Activated CD4-positive, alpha-beta T cell treated with anti-CD3 and anti-CD28 coated beads, Interleukin-2, amount 10 ng/mL, durations not matched to agents 7 days and 5 days (primary cell): Measurements from ENCODE around the gene FRAS1. TPM values are rescaled to one million over a fixed set of nuclear protein-coding genes. Genes with fewer than 3 reads are reported as not detected.
A peak's percentile ranks its signal among the peaks of the same experiment; 100 is the strongest.

Experiments used
- CTCF ChIA-PET: fragments of 350-600 bp; sonication (Branson Sonifier 250); formaldehyde crosslinking; loops from one replicate; lab custom pipeline; 2021; ENCODE audit warnings: antibody characterized with exemption; lab: Charles Lee
- POLR2A ChIA-PET: fragments of 350-600 bp; sonication (Branson Sonifier 250); formaldehyde crosslinking; loops from one replicate; lab custom pipeline; 2021; ENCODE audit warnings: antibody characterized with exemption; lab: Charles Lee
- DNase-seq: peaks from one replicate; pipeline ENCODE4 v3.0.0-alpha.2; 2020
- H3K27ac Mint-ChIP-seq: one replicate; pipeline ENCODE4 v1.8.0; 2021; ENCODE audit warnings: mild to moderate bottlenecking, moderate library complexity, mixed read lengths
- H3K27me3 Mint-ChIP-seq: one replicate; pipeline ENCODE4 v1.8.0; 2021; ENCODE audit warnings: mixed read lengths
- H3K36me3 Mint-ChIP-seq: one replicate; pipeline ENCODE4 v1.8.0; 2021; ENCODE audit warnings: low read depth, mixed read lengths
- H3K4me1 Mint-ChIP-seq: one replicate; pipeline ENCODE4 v1.8.0; 2021; ENCODE audit warnings: mixed read lengths
- H3K4me3 Mint-ChIP-seq: one replicate; pipeline ENCODE4 v1.8.0; 2021; ENCODE audit warnings: mild to moderate bottlenecking, moderate library complexity, mixed read lengths
- H3K9me3 Mint-ChIP-seq: one replicate; pipeline ENCODE4 v1.8.0; 2021; ENCODE audit warnings: mixed read lengths
- total RNA-seq, 2 experiments: library from RNA; stranded (reverse); gene quantifications; one replicate each; pipeline ENCODE4 v1.2.3, GENCODE V29; 2021

The FRAS1 gene
- total RNA-seq, 2 experiments from 2014 or later: not detected

DNA sequence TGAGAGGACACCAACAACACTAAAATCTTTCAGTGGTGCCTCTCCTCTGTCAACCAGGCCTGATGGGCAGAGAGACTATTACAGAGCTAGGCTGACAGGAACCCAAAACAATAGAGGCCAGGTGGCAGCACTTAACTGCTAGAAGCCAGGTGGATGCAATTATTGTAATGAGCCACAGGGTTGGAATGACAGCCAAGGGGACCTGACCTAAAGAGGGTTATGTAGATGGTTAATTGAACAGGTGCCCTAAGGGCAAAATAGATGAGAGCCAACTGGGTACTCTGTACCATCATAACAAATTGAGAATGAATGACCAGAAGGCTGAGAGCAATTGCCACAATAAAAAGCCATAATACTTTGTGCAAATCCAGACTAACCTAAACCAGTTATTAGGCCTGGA is 24.7 kb upstream of the FRAS1 start:
- H3K27ac Mint-ChIP-seq: no peak overlapping the region
- POLR2A ChIA-PET: no interaction called here
- H3K27me3 Mint-ChIP-seq: peaks cover 9% of the 10 kb centered on the region
- H3K4me1 Mint-ChIP-seq: no peaks in the 10 kb centered on the region
- no peaks in the 10 kb centered on the region for H3K36me3 Mint-ChIP-seq
- no peak for DNase-seq
- no peaks in the 10 kb centered on the region for H3K9me3 Mint-ChIP-seq
- H3K4me3 Mint-ChIP-seq: no peak overlapping the region
- CTCF ChIA-PET: no interaction called here

- H3K9me3 Mint-ChIP-seq: no peaks in the 10 kb centered on the region
- DNase-seq: no peak
- no peaks in the 10 kb centered on the region for H3K4me1 Mint-ChIP-seq
- no peak overlapping the region for H3K27ac Mint-ChIP-seq
- no peaks in the 10 kb centered on the region for H3K36me3 Mint-ChIP-seq
- ChIA-PET CTCF (no interaction called here), POLR2A (no interaction called here)
- H3K27me3 Mint-ChIP-seq: peaks cover 9% of the 10 kb centered on the region
- H3K4me3 Mint-ChIP-seq: no peak overlapping the region
Measured at GRCh38 chr4:78032929-78033328, 24.2 kb upstream of the FRAS1 start.

GRCh38 chr4:78033861-78034260 is 23.3 kb upstream of the FRAS1 start:
- Mint-ChIP-seq H3K4me3 (no peak overlapping the region), H3K36me3 (no peaks in the 10 kb centered on the region), H3K27ac (no peak overlapping the region), H3K9me3 (no peaks in the 10 kb centered on the region), H3K27me3 (peaks cover 9% of the 10 kb centered on the region), H3K4me1 (no peaks in the 10 kb centered on the region)
- CTCF ChIA-PET: no interaction called here
- POLR2A ChIA-PET: no interaction called here
- DNase-seq: no peak

DNA sequence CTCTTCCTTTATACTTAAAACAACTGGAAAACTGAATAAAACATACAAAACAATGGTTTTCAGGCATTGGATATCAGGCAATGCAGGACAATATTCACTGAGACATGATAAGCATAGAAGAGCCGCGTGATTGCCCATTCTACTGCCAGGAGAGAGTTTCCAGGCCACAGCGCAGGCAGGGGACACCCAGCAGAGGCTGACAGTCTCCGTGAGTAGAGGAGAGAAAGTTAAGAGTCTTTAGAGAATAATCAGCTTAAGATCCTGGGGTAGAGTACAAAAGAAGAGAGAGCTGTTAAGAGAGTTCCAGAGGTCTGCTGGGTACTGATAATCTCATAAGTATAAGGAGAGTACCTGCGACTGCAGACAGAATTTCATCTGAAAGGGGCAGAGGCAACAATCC is 18.4 kb upstream of the FRAS1 start:
- ChIA-PET POLR2A (no interaction called here), CTCF (no interaction called here)
- DNase-seq: no peak
- Mint-ChIP-seq H3K27me3 (peaks cover 4% of the 10 kb centered on the region), H3K4me3 (no peak overlapping the region), H3K4me1 (no peaks in the 10 kb centered on the region), H3K9me3 (no peaks in the 10 kb centered on the region), H3K36me3 (no peaks in the 10 kb centered on the region), H3K27ac (no peak overlapping the region)

- H3K27me3 Mint-ChIP-seq: peaks cover 4% of the 10 kb centered on the region
- H3K27ac Mint-ChIP-seq: no peak overlapping the region
- H3K4me1 Mint-ChIP-seq: no peaks in the 10 kb centered on the region
- ChIA-PET POLR2A (no interaction called here), CTCF (no interaction called here)
- DNase-seq: no peak
- H3K36me3 Mint-ChIP-seq: no peaks in the 10 kb centered on the region
- H3K9me3 Mint-ChIP-seq: no peaks in the 10 kb centered on the region
- H3K4me3 Mint-ChIP-seq: no peak overlapping the region
Measured at GRCh38 chr4:78039678-78040077, 17.4 kb upstream of the FRAS1 start.

DNA sequence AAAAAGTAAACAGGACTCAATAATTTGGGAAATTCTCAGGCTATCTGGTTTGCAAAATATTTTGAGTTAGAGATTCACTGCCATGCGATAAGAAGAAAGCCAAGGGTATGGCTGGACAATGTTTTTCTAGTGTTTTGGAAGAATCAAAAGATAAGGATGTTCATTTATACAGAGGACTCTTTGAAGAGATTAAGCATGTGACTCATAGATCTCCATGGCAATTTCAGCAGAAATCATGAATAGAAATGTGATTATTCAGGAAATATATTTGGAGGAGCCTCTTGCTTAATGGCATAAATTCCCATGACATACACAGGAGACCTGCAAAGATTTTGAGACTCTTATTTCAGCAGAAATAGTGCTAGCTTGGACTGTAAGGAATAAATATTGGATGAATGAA is 16.7 kb upstream of the FRAS1 start:
- ChIA-PET CTCF (no interaction called here), POLR2A (no interaction called here)
- DNase-seq: no peak
- H3K36me3 Mint-ChIP-seq: no peaks in the 10 kb centered on the region
- no peak overlapping the region for H3K27ac Mint-ChIP-seq
- H3K4me1 Mint-ChIP-seq: no peaks in the 10 kb centered on the region
- no peak overlapping the region for H3K4me3 Mint-ChIP-seq
- H3K9me3 Mint-ChIP-seq: no peaks in the 10 kb centered on the region
- H3K27me3 Mint-ChIP-seq: peaks cover 4% of the 10 kb centered on the region

DNA sequence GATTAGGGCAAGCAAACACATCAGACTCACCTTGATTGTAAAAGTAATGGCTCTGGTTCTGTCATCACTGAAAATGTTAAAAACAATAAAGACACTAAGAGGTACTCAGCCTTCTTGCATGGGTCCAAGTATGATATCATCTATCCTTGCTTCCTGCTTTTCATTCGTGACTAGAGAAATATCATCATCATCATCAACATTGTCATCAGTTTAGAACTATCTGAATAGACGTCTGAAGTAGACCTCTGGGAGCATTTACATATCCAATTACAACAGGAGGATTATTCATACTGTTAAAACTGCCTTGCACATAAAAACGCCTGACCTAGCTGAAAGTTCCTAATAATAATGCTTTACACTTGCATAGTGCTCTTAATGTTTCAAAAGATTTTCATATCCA is 9.8 kb upstream of the FRAS1 start:
- ChIA-PET POLR2A (no interaction called here), CTCF (no interaction called here)
- no peak for DNase-seq
- Mint-ChIP-seq H3K4me3 (no peak overlapping the region), H3K27me3 (peaks cover 12% of the 10 kb centered on the region), H3K27ac (no peak overlapping the region), H3K9me3 (no peaks in the 10 kb centered on the region), H3K36me3 (no peaks in the 10 kb centered on the region), H3K4me1 (no peaks in the 10 kb centered on the region)

DNA sequence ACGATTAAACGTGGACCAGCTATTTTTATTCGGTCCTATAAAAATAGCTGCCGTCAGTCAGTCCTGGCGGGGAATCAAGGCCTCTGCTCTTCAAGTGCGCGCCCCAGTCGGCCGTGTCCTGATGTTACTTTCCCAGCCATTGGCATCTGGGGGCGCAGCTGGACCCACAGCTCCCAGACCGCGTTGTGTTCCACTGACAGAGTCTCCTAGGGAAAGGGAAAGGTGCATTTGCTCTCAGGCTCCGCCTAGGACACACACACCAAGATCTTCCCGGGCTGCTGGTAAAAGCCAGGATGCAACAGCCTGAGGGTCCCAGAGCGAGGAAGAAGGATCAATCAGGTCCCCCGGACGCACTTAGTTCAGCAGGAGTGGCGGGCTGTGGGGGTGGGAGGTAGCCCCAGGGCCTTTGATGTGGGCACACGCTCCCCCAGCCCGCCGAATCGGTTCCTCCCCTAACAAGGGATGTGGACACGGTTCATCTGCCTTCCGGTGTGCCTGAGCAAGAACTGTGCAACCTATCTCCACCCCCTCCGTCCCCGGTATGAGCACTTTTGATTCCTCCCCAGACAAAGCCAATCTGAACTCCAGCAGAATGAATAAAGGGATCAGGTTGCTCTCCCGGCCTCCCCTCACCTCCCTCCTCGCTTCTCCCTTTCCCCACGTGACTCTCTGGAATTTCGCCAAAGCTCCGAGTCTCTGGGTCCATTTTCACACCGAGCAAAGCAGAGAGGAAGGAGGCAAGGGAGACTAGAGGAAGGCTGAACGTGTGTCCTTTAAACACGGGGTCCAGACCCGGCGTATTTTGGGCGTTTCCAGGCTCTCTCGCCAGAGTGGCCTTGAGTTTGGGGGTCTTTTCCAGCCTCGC is 626 bp upstream of the FRAS1 start:
- ChIA-PET CTCF (no interaction called here), POLR2A (no interaction called here)
- H3K9me3 Mint-ChIP-seq: no peaks in the 10 kb centered on the region
- H3K36me3 Mint-ChIP-seq: no peaks in the 10 kb centered on the region
- H3K4me1 Mint-ChIP-seq: peaks cover 29% of the 10 kb centered on the region
- DNase-seq: peak; percentile 46
- peaks cover 67% of the 10 kb centered on the region for H3K27me3 Mint-ChIP-seq
- H3K27ac Mint-ChIP-seq: no peak overlapping the region
- peak overlapping the region; percentile 82 for H3K4me3 Mint-ChIP-seq

DNA sequence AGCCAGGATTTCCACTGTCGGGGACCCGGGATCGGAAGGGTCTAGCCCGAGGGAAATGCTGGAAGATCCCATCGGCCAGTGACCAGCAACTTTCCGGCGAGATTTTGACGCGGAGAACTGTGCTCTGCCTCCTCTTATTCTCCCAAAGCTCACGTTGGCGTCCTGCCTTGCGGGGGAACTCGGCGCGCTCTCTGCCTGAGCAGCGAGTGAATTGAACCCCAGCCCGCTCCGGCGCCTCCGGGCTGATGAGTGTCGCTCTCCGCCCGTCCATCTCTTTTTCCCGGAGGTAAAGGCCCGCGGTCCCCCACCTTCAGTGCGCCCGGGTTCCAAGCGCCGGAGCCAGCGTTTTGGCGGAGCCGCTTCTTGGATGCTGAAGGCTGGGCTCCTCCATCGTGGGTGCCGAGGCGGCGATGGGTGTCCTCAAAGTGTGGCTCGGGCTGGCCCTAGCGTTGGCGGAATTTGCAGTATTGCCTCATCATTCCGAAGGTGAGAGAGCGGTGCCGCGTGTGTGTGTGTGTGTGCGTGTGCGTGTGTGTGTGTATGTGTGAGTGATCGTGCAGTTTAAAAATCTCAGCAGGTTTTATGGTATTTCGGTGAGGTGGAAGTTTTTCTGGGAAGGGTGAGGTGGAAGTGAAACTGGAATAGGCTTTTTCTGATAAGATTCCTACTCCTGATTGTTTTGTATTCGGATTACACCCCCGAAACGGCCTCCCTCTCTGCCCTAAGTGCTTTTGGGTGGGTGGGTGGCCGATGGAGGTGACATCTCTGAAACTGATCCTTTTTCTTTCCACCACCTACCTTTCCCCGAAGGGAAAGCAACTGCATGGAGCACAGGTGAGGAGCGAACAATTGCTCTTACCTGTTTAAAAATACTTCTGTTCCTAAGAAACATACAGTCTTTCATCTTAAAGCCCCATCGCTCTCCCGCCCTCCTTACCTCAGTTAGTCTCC is 752 bp downstream of the FRAS1 start:
- H3K4me1 Mint-ChIP-seq: peaks cover 29% of the 10 kb centered on the region
- no peaks in the 10 kb centered on the region for H3K9me3 Mint-ChIP-seq
- H3K36me3 Mint-ChIP-seq: no peaks in the 10 kb centered on the region
- DNase-seq: peak; percentile 13
- peak overlapping the region; percentile 71 for H3K27ac Mint-ChIP-seq
- ChIA-PET CTCF (no interaction called here), POLR2A (no interaction called here)
- H3K4me3 Mint-ChIP-seq: peak overlapping the region; percentile 82
- peaks cover 69% of the 10 kb centered on the region for H3K27me3 Mint-ChIP-seq

DNA sequence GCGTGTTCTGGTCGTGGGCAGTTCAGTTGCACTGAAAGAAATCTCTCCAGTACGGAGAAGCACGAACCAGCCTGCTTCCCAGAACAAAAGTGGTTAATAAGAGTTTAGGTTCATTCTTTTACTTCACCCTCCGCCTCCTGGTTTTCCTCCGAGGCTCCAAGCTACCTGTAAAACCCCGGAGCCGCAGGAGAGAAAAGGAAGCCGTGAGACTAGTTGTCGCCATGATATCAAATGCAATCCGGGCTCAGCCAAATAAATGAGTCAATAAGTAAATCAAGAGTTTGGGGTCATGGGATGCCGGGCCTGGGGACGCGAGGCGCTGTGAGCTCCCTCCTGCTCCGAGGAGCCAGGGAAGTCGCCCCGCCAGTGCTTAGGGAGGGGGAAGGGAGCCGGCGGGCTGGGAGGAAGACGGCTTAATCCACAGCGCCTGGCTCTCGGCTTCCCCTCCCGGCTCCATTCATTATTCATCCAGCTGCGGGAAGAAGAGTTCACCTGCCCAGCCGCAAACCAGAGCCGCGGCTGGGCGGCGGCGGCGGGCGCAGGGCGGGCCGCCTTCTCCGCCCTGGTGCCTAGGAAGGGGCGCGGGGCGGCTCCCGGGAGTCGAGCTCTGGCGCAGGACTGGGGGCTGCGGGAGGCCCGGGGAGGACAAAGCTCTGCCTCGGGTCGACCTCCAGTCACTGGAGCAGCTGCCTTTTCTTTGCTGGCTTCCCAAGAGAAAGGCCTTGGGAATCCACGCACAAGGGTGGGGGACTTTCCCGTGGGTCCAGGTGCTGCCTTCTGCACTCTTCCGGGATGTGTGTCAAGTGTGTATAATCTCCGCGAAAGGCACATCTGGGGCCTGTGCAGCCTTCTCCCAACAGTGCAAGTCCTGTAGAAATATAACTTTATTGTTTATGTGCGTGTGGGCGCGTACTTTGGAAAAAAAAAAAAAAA is 1.7 kb downstream of the FRAS1 start:
- Mint-ChIP-seq H3K36me3 (no peaks in the 10 kb centered on the region), H3K4me1 (peaks cover 29% of the 10 kb centered on the region), H3K27ac (no peak overlapping the region), H3K9me3 (no peaks in the 10 kb centered on the region), H3K4me3 (peak overlapping the region; percentile 82), H3K27me3 (peaks cover 70% of the 10 kb centered on the region)
- CTCF ChIA-PET: interaction anchor here (0.6 to 0.9 kb wide), 5 partner anchors 22 to 432 kb away, joined by 3 to 4 read pairs (median 3); no protein-coding TSS in a partner anchor
- DNase-seq: no peak
- POLR2A ChIA-PET: interaction anchor here (0.6 kb wide), 1 partner anchor 178 kb away, joined by 3 read pairs; no protein-coding TSS in a partner anchor

- no peak overlapping the region for H3K27ac Mint-ChIP-seq
- ChIA-PET POLR2A (interaction anchor here (0.6 kb wide), 1 partner anchor 178 kb away, joined by 3 read pairs; no protein-coding TSS in a partner anchor), CTCF (interaction anchor here (0.6 to 0.9 kb wide), 4 partner anchors 21 to 411 kb away, joined by 3 to 4 read pairs (median 4); no protein-coding TSS in a partner anchor)
- peaks cover 29% of the 10 kb centered on the region for H3K4me1 Mint-ChIP-seq
- peak; percentile 23 for DNase-seq
- no peaks in the 10 kb centered on the region for H3K9me3 Mint-ChIP-seq
- no peaks in the 10 kb centered on the region for H3K36me3 Mint-ChIP-seq
- peaks cover 73% of the 10 kb centered on the region for H3K27me3 Mint-ChIP-seq
- peak overlapping the region; percentile 54 for H3K4me3 Mint-ChIP-seq
Measured at GRCh38 chr4:78059524-78059889, 2.4 kb downstream of the FRAS1 start.

GRCh38 chr4:78059938-78060337 is 2.8 kb downstream of the FRAS1 start:
- H3K27ac Mint-ChIP-seq: no peak overlapping the region
- H3K27me3 Mint-ChIP-seq: peaks cover 73% of the 10 kb centered on the region
- H3K9me3 Mint-ChIP-seq: no peaks in the 10 kb centered on the region
- H3K4me3 Mint-ChIP-seq: no peak overlapping the region
- no peaks in the 10 kb centered on the region for H3K36me3 Mint-ChIP-seq
- no peak for DNase-seq
- H3K4me1 Mint-ChIP-seq: peaks cover 29% of the 10 kb centered on the region
- ChIA-PET POLR2A (interaction anchor here (0.6 kb wide), 1 partner anchor 177 kb away, joined by 3 read pairs; no protein-coding TSS in a partner anchor), CTCF (interaction anchor here (0.6 to 1.1 kb wide), 6 partner anchors 21 to 411 kb away, joined by 3 to 4 read pairs (median 3); no protein-coding TSS in a partner anchor)
